Activated naive CD4-positive, alpha-beta T cell treated with anti-CD3 and anti-CD28 coated beads for 36 hours (primary cell): Measurements from ENCODE around the gene CPA1. TPM values are rescaled to one million over a fixed set of nuclear protein-coding genes. Genes with fewer than 3 reads are reported as not detected.

Experiments used
- CTCF ChIA-PET: fragments of 350-600 bp; sonication (Branson Sonifier 250); formaldehyde crosslinking; loops from one replicate; lab custom pipeline; 2021; ENCODE audit warnings: antibody characterized with exemption; lab: Charles Lee
- DNase-seq: peaks from one replicate; pipeline ENCODE4 v3.0.0-alpha.2; 2020
- H3K27ac Mint-ChIP-seq: one replicate; pipeline ENCODE4 v1.8.0; 2021; ENCODE audit warnings: mild to moderate bottlenecking, mixed read lengths
- H3K27me3 Mint-ChIP-seq: one replicate; pipeline ENCODE4 v1.8.0; 2021; ENCODE audit warnings: low read depth, mixed read lengths
- H3K36me3 Mint-ChIP-seq: one replicate; pipeline ENCODE4 v1.8.0; 2021; ENCODE audit warnings: low read depth, mixed read lengths
- H3K4me1 Mint-ChIP-seq: one replicate; pipeline ENCODE4 v1.8.0; 2021; ENCODE audit warnings: low read depth, mixed read lengths
- H3K4me3 Mint-ChIP-seq: one replicate; pipeline ENCODE4 v1.8.0; 2021; ENCODE audit warnings: mild to moderate bottlenecking, moderate library complexity, mixed read lengths
- H3K9me3 Mint-ChIP-seq: one replicate; pipeline ENCODE4 v1.8.0; 2021; ENCODE audit warnings: mixed read lengths
- intact Hi-C: fragments of 100-400 bp; cut with micrococcal nuclease; formaldehyde crosslinking; loops from one replicate; pipeline ENCODE4 v1.15.1; 2023
- total RNA-seq, 2 experiments: library from RNA; stranded (reverse); gene quantifications; one replicate each; pipeline ENCODE4 v1.2.3, GENCODE V29; 2021

CPA1 gene
- not detected for total RNA-seq

GRCh38 chr7:130379921-130380860 is at the start of gene CPA1:
Gene CPA1 (plus strand): TSS chr7:130380494. CDS start chr7:130380521, 27 bp downstream.
- intact Hi-C loops = no loop called here

GRCh38 chr7:130332259-130333053 is 47.8 kb upstream of the CPA1 start:
- peaks cover 3% of the 10 kb centered on the region for H3K4me1 Mint-ChIP-seq
- no peak overlapping the region for H3K4me3 Mint-ChIP-seq
- CTCF ChIA-PET = no interaction called here
- H3K9me3 Mint-ChIP-seq = no peaks in the 10 kb centered on the region
- H3K27ac Mint-ChIP-seq = no peak overlapping the region
- no peak for DNase-seq
- H3K27me3 Mint-ChIP-seq = no peaks in the 10 kb centered on the region
- intact Hi-C loops = no loop called here
- H3K36me3 Mint-ChIP-seq = no peaks in the 10 kb centered on the region

More at GRCh38 chr7:130379921-130380860, at the start of gene CPA1:
- Mint-ChIP-seq H3K36me3 (peaks cover 2% of the 10 kb centered on the region), H3K27me3 (no peaks in the 10 kb centered on the region), H3K27ac (no peak within 1 kb of the TSS), H3K9me3 (peaks cover 11% of the 10 kb centered on the region), H3K4me1 (no peaks in the 10 kb centered on the region), H3K4me3 (no peak within 1 kb of the TSS)
- DNase-seq = no peak
- CTCF ChIA-PET = no interaction called here

- Mint-ChIP-seq H3K9me3 (no peaks in the 10 kb centered on the region), H3K4me3 (no peak overlapping the region), H3K27me3 (no peaks in the 10 kb centered on the region), H3K27ac (no peak overlapping the region), H3K4me1 (peaks cover 3% of the 10 kb centered on the region), H3K36me3 (no peaks in the 10 kb centered on the region)
- no peak for DNase-seq
- CTCF ChIA-PET = interaction anchor here (1.1 kb wide), 1 partner anchor 424 kb away, joined by 3 read pairs; no protein-coding TSS in a partner anchor
- intact Hi-C loops = no loop called here
These were observed 46.5 kb upstream of the CPA1 start for GRCh38 chr7:130333832-130334231.

- CTCF ChIA-PET = interaction anchor here (0.7 to 1.1 kb wide), 2 partner anchors 13 to 424 kb away, joined by 3 to 5 read pairs; no protein-coding TSS in a partner anchor
- H3K9me3 Mint-ChIP-seq = no peaks in the 10 kb centered on the region
- no peaks in the 10 kb centered on the region for H3K36me3 Mint-ChIP-seq
- H3K4me3 Mint-ChIP-seq = no peak overlapping the region
- intact Hi-C loops = no loop called here
- H3K27me3 Mint-ChIP-seq = no peaks in the 10 kb centered on the region
- H3K4me1 Mint-ChIP-seq = peaks cover 3% of the 10 kb centered on the region
- no peak for DNase-seq
- no peak overlapping the region for H3K27ac Mint-ChIP-seq
These were observed 46.0 kb upstream of the CPA1 start for GRCh38 chr7:130334274-130334673.

GRCh38 chr7:130337410-130337971 is 42.8 kb upstream of the CPA1 start:
- no peak for DNase-seq
- Mint-ChIP-seq H3K4me1 (peaks cover 3% of the 10 kb centered on the region), H3K27me3 (no peaks in the 10 kb centered on the region), H3K4me3 (no peak overlapping the region), H3K27ac (no peak overlapping the region), H3K9me3 (no peaks in the 10 kb centered on the region), H3K36me3 (no peaks in the 10 kb centered on the region)
- intact Hi-C loops = no loop called here
- CTCF ChIA-PET = no interaction called here

GRCh38 chr7:130338233-130338632 is 42.1 kb upstream of the CPA1 start:
- Mint-ChIP-seq H3K4me3 (no peak overlapping the region), H3K27me3 (no peaks in the 10 kb centered on the region), H3K4me1 (peaks cover 3% of the 10 kb centered on the region), H3K27ac (no peak overlapping the region), H3K9me3 (no peaks in the 10 kb centered on the region), H3K36me3 (no peaks in the 10 kb centered on the region)
- CTCF ChIA-PET = no interaction called here
- intact Hi-C loops = no loop called here
- DNase-seq = no peak

GRCh38 chr7:130341882-130342281 is 38.4 kb upstream of the CPA1 start:
- Mint-ChIP-seq H3K27ac (no peak overlapping the region), H3K4me1 (no peaks in the 10 kb centered on the region), H3K4me3 (no peak overlapping the region), H3K27me3 (no peaks in the 10 kb centered on the region), H3K36me3 (no peaks in the 10 kb centered on the region), H3K9me3 (no peaks in the 10 kb centered on the region)
- intact Hi-C loops = no loop called here
- CTCF ChIA-PET = no interaction called here
- DNase-seq = no peak

- intact Hi-C loops = no loop called here
These were observed 37.5 kb upstream of the CPA1 start for GRCh38 chr7:130342701-130343380.

GRCh38 chr7:130344271-130344866 is 35.9 kb upstream of the CPA1 start, which contains the start of gene CPA5:
Gene CPA5 (plus strand): TSS chr7:130344816. CDS start chr7:130346486, 1,670 bp downstream.
- intact Hi-C loops = no loop called here
- Mint-ChIP-seq H3K27me3 (no peaks in the 10 kb centered on the region), H3K36me3 (no peaks in the 10 kb centered on the region), H3K9me3 (no peaks in the 10 kb centered on the region), H3K4me1 (no peaks in the 10 kb centered on the region), H3K27ac (no peak within 1 kb of the TSS), H3K4me3 (no peak within 1 kb of the TSS)
- no peak for DNase-seq
- CTCF ChIA-PET = no interaction called here

More at GRCh38 chr7:130342701-130343380, 37.5 kb upstream of the CPA1 start:
- DNase-seq = no peak
- Mint-ChIP-seq H3K9me3 (no peaks in the 10 kb centered on the region), H3K27ac (no peak overlapping the region), H3K27me3 (no peaks in the 10 kb centered on the region), H3K4me1 (no peaks in the 10 kb centered on the region), H3K36me3 (no peaks in the 10 kb centered on the region), H3K4me3 (no peak overlapping the region)
- CTCF ChIA-PET = no interaction called here

GRCh38 chr7:130345136-130345535 is 35.2 kb upstream of the CPA1 start:
- intact Hi-C loops = no loop called here
- Mint-ChIP-seq H3K27me3 (no peaks in the 10 kb centered on the region), H3K4me1 (no peaks in the 10 kb centered on the region), H3K9me3 (no peaks in the 10 kb centered on the region), H3K36me3 (no peaks in the 10 kb centered on the region), H3K27ac (no peak overlapping the region), H3K4me3 (no peak overlapping the region)
- CTCF ChIA-PET = interaction anchor here (0.6 kb wide), 1 partner anchor 559 kb away, joined by 4 read pairs; no protein-coding TSS in a partner anchor
- no peak for DNase-seq

- no peak for DNase-seq
- intact Hi-C loops = no loop called here
- Mint-ChIP-seq H3K27ac (no peak overlapping the region), H3K36me3 (no peaks in the 10 kb centered on the region), H3K9me3 (no peaks in the 10 kb centered on the region), H3K4me1 (peaks cover 3% of the 10 kb centered on the region), H3K4me3 (no peak overlapping the region), H3K27me3 (no peaks in the 10 kb centered on the region)
- CTCF ChIA-PET = interaction anchor here (0.6 kb wide), 1 partner anchor 558 kb away, joined by 4 read pairs; no protein-coding TSS in a partner anchor
These were observed 34.6 kb upstream of the CPA1 start for GRCh38 chr7:130345725-130346124.
